Right hindlimb (tissue), 1 donor: ENCODE results near the gene PRR14L.
"Not testable (repeated sequence)": the region's sequence is repeated elsewhere in the genome, so short reads cannot be mapped to it uniquely, and the experiment has no call there.

Experiments
- DNase-seq: peaks from one replicate; pipeline ENCODE4 v3.0.0-alpha.2; 2018

The PRR14L gene

DNA sequence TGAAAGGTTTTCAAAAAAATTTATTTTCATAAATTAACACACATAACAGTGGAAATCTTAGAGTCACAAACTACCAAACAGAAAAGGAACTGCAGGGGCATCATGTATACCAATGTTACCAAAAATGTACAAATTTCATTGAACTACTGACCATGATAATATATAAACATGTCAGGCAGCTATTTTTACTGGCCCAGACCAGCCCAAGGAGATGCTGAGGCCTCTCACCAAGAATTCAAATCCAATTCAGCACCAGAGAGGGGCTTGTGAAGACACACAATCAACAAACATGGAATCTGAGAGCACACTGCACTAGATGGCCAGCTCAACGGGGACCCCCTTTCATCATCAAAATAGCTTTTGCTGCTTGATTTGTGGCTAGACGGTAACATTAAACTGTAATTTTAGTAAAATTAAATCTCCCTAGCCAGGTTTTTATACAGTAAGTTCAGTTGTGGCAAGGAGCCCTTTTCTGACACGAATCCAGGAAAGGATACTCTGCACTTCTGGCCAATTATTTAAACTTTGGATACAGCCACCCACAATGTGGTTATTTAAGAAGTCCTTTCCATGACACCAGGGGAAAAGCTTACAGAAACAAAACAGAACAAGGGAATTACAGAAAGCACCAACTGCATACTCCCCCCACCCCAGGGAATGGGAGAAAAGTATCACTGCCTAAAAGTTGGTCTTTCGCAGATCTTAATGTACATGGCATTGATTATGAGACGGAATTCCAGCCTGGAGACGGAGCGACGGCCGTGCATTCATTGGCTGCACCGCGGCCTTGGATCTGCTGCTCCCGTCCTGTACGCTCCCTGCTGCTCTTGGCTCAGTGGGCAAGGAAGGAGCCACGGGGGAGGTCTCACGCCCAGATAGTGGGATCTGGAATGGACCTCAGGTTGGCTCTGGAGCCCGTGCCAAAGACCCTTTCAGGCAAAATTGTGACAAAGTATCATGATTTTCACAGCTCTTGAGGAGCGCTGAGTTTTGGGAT is 68.3 kb downstream of the PRR14L start:
- DNase-seq, result peak; percentile 62

DNA sequence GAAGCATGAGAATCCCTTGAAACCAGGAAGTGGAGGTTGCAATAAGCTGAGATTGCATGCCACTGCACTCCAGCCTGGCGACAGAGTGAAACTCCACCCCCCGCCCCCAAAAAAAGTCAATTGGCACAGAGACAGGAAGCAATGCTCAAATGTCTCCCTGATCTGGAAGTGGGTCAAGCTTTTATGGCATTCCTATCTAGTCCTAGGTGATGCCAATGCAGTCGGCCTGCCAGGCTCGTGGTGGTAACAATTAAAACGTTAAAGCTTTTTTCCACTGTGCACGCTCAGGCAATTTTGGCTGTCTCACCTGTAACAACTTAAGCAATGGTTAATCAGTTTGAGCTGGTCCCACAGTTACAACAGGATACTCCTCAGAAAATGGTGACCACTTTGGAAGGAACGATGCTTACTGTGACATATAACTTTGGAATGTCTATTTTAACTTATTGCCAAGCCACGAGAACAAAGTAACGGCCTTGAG is 69.0 kb downstream of the PRR14L start:
- DNase-seq, result peak; percentile 33

GRCh38 chr22:31678748-31679147 is 71.2 kb downstream of the PRR14L start:
- DNase-seq, result no peak

DNA sequence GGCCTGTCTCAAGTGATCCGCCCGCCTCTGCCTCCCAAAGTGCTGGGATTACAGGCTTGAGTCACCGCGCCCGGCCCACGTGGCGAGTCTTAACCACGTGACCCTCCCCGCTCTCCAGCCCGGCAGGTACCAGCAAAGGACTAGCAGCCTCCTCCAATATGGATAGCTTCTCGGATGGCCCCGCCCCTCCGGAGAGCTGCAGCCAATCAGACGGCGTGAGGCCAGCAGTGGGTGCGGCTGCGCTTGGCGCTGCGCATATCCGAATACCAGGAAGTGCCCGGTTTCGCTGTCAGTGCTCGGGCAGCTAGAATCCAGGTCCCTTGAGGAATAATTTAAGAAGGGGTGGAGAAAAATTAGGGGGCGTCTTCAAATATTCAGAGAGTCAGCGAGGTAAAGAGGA is 73.2 kb downstream of the PRR14L start:
- DNase-seq, result peak; percentile 93

DNA sequence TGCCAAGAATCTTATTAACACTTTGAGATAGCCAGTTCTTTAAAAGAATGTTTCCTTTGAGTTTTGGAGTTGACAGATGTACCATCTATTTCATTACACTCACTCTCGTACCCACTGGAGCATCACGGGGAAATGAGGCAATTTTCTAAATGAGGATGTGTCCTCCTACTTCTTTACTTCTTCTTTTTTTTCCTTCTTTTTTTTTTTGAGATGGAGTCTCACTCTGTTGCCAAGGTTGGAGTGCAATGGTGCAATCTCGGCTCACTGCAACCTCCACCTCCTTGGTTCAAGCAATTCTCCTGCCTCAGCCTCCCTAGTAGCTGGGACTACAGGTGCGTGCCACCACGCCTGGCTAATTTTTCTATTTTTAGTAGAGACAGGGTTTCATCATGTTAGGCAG is 75.7 kb downstream of the PRR14L start:
- not testable (repeated sequence) for DNase-seq

DNA sequence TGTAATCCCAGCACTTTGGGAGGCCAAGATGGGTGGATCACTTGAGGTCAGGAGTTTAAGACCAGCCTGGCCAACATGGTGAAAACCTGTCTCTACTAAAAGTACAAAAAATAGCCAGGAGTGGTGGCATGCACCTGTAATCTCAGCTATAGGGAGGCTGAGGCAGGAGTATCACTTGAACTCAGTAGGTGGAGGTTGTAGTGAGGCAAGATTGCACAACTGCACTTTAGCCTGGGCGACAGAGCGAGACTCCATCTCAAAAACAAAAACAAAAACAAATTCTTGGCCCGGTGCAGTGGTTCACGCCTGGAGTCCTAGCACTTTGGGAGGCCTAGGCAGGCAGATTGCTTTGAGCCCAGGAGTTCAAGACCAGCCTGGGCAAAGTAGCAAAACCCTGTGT is 81.1 kb downstream of the PRR14L start:
- not testable (repeated sequence) for DNase-seq

- DNase-seq, result no peak
These were observed 87.3 kb downstream of the PRR14L start for GRCh38 chr22:31662668-31663037.

- peak; percentile 97 for DNase-seq
These were observed 87.9 kb downstream of the PRR14L start, which contains the start of gene PISD for GRCh38 chr22:31661851-31662667. PISD (minus strand) TSS chr22:31662215; CDS start chr22:31662208, 7 bp downstream.

- DNase-seq, result not testable (repeated sequence)
These were observed 89.0 kb downstream of the PRR14L start for GRCh38 chr22:31660860-31661341.

GRCh38 chr22:31659246-31659645 is 90.7 kb downstream of the PRR14L start:
- no peak for DNase-seq

DNA sequence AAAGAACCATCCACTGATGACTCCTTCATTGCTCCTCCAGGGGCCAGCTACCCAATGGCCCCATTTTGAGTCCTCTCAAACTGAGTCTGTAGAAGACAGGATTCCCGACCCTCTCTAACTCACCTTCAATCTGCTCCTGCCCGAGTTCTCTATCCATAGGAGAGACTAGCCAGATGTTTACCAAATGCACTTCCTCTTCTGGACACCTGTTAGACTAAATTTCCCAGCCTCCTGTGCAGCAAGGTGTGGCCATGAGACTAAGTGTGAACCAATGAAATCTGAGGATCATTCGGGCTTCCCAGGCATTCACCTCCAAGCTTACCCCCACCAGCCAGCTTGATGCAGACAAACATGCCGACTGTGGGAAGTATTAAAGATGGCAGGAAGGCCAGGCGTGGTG is 95.5 kb downstream of the PRR14L start:
- DNase-seq, result no peak

DNA sequence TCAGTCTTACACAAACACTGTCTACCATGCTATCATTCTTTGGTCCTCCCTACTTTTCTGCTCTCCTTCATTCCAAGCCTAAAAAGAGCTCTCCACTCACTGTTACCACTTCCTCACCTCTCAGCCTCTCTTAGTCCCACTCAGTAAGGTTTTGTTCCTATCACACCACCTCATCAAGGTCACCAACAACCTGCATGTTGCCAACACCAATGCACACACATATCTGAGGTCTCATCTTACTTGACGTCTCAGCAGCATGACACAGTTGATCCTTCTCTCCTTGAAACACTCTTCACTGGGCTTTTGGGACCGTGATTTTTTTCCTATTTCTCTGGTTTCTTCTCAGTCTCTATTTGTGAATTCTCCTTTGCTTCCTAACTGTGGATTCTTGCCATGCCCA is 96.0 kb downstream of the PRR14L start:
- DNase-seq, result no peak

GRCh38 chr22:31652911-31653684 is 96.8 kb downstream of the PRR14L start:
- no peak for DNase-seq

- DNase-seq, result no peak
These were observed 97.8 kb downstream of the PRR14L start for GRCh38 chr22:31652088-31652487.

DNA sequence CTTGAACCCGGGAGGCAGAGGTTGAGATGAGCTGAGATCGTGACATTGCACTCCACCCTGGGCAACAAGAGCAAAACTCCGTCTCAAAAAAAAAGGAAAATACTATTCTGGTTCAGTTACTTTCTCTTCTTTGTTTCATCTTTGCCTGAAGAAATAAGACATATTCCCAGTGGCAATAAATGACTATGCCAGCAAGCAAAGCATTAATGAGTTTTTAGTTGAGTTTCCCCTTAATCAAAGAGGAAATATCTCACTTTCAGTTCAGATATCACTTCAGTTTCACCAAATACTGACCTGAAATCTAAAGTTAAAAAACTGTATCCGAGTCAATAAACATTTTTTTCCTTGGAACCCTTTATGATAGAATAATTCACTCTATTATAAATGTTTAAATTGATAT is 98.3 kb downstream of the PRR14L start:
- no peak for DNase-seq

DNA sequence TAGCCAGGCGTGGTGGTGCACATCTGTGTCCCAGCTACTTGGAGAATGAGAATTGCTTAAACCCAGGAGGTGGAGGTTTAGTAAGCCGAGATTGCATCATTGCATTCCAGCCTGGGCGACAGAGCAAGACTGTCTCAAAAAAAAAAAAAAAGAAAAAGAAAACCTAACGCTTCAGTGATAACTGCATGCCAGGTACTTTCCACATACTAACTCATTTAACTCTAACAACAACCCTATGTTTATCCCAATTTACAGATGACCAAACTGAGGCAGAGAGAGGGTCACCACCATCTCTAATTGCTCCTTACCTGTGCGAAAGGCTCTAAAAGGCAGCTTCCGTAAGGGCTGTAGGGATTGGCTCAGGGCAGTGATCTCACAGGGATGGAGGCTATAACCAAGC is 99.5 kb downstream of the PRR14L start:
- no peak for DNase-seq

GRCh38 chr22:31647523-31648320 is 102.2 kb downstream of the PRR14L start:
- DNase-seq, result no peak

DNA sequence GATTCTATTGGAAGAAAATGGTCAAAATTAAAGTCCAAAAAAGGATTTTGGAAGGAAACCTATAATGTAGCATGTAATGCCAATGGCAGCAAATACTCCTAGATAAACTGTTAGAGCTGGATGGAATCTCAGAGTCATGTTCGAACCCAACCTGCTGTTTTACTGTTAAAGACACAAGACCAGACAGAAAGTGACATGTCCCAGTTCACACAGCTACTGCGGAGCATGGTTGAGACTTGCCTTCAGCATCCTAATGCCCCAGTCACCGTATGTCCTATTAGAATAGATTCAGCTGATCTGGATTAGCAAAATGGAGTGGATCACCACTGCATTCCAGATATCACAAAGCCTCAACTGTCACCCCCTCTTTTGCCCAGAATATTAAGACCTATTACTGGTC is 102.9 kb downstream of the PRR14L start:
- no peak for DNase-seq

- DNase-seq, result no peak
These were observed 103.5 kb downstream of the PRR14L start for GRCh38 chr22:31646186-31647019.

GRCh38 chr22:31639436-31640039 is 110.4 kb downstream of the PRR14L start:
- DNase-seq, result no peak
